ENCODE results near the gene SEMA4C. TPM values are rescaled to one million over a fixed set of nuclear protein-coding genes. Genes with fewer than 3 reads are reported as not detected.

The SEMA4C gene
- total and polyA plus RNA-seq, 2 of the 4 experiments (the other 2 are of a cell fraction), result 15.8 to 24.3 TPM

DNA sequence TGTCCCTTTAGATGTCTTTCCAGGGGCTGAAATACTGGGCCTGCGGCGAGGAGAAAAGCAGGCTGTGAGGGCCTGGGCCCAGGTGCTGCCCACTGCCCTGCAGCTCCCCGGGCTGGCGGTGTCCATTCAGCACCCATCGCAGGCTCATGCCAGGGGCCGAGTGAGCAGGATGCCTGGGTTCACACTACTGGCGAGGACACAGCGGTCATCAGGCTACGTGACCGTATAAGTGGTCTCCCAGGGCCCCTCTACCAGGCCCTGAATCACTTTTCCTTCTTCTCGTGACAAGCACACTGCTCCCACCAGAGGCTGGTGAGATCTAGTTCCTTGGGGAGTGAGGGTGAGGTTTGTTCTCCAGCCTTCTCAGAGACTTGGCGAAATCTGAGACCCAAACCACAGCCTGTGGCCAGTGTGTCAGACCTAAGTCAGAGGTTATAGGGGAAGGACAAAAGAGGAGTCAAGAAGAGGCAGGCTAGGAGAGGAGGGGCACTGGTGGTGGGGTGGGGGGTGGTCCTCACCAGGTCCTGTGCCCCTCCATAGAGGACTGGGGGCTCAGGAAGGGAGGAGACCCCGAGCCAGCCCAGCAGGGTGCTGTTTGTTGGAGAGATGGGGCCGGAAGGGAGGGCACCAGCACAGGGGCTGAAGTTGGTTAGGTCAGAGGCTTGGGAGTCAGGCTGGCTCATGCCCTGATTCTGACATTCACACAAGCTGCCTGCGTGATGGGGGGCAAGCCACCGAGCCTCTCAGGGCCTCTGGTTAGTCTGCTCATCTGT, 6.6 kb upstream of the SEMA4C start:
- peaks cover 9% of the 10 kb centered on the region for H3K4me1 ChIP-seq (ENCODE audit: control insufficient read depth, insufficient read depth, low read length)
- no peak overlapping the region for H2BK120ac ChIP-seq (ENCODE audit: low read depth, low read length)
- no peak overlapping the region for H2BK20ac ChIP-seq (ENCODE audit: low read depth, low read length)
- no peak overlapping the region for H4K5ac ChIP-seq (ENCODE audit: low read depth, low read length)
- H3K27me3 ChIP-seq (ENCODE audit: control insufficient read depth, insufficient read depth, low read length), result peaks cover 5% of the 10 kb centered on the region; the same call in 1 of the 2 replicates
- H3K14ac ChIP-seq (replicated peaks; ENCODE audit: low read depth, low read length), result 0 out of 2 replicates have a peak overlapping the region, but pooled peaks have one; percentile 21
- H3K9me1 ChIP-seq (ENCODE audit: insufficient read depth, low read length), result no peaks in the 10 kb centered on the region; the same call in 1 of the 2 replicates
- no peaks in the 10 kb centered on the region for H3K36me3 ChIP-seq (ENCODE audit: control insufficient read depth, insufficient read depth, low read length)
- H3K79me1 ChIP-seq (ENCODE audit: low read depth in 1 of 2, low read length in 2 of 2), result no peaks in the 10 kb centered on the region
- H3K56ac ChIP-seq (ENCODE audit: extremely low read depth, insufficient read depth, low read length), result no peak overlapping the region
- no peak overlapping the region for H3K4me3 ChIP-seq (ENCODE audit: insufficient read depth, low read depth, low read length)
- H3K4me2 ChIP-seq (ENCODE audit: low read depth, low read length), result no peak overlapping the region
- H2AK5ac ChIP-seq (ENCODE audit: low read depth, low read length), result no peak overlapping the region; the same call in 1 of the 2 replicates
- in situ Hi-C loops (cut with MboI; ENCODE audit: low sequenced_read_pairs), result no loop called here
- no peak overlapping the region for H3K18ac ChIP-seq (ENCODE audit: low read depth, low read length)
- no peak overlapping the region for H2BK15ac ChIP-seq (ENCODE audit: low read depth, low read length)
- no peak overlapping the region for H3K9ac ChIP-seq (ENCODE audit: low read depth, low read length)
- H4K91ac ChIP-seq (ENCODE audit: insufficient read depth, low read depth, low read length), result no peak overlapping the region
- intact Hi-C loops (cut with micrococcal nuclease), result no loop called here
- no peak overlapping the region for H2BK5ac ChIP-seq (ENCODE audit: low read depth, low read length, poor library complexity, severe bottlenecking)
- H3K27ac ChIP-seq (ENCODE audit: insufficient read depth, low read length), result no peak overlapping the region
- ATAC-seq (ENCODE audit: low read depth) (peak; percentile 57), DNase-seq (peak; percentile 62)
- H3K9me3 ChIP-seq (ENCODE audit: control insufficient read depth, insufficient read depth, low read length), result no peaks in the 10 kb centered on the region
- H2AFZ ChIP-seq (replicated peaks; ENCODE audit: low read length, poor library complexity), result peak overlapping the region; percentile 8
- CTCF ChIA-PET, result no interaction called here
- WGBS, 2 experiments (ENCODE audit: extremely low coverage in 2 of 2, insufficient read length in 1 of 2), result 81% methylated on average over 5 of the region's 16 CpGs; no CpG with 5 or more reads in 1 of the 2 experiments
- dilution Hi-C loops (cut with HindIII; ENCODE audit: low sequenced_read_pairs, unreplicated experiment), result no loop called here
- TF ChIP-seq FOS (IDR thresholded peaks at IDR 0.05; ENCODE audit: low read depth, low read length), result no peak
- no peak for TF ChIP-seq POLR2A (IDR thresholded peaks at IDR 0.05; ENCODE audit: low read depth, low read length)
- TF ChIP-seq MAZ (IDR thresholded peaks at IDR 0.05; ENCODE audit: borderline replicate concordance, low read depth, low read length), result no peak
- TF ChIP-seq, protein P1, sequence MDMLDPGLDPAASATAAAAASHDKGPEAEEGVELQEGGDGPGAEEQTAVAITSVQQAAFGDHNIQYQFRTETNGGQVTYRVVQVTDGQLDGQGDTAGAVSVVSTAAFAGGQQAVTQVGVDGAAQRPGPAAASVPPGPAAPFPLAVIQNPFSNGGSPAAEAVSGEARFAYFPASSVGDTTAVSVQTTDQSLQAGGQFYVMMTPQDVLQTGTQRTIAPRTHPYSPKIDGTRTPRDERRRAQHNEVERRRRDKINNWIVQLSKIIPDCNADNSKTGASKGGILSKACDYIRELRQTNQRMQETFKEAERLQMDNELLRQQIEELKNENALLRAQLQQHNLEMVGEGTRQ (IDR thresholded peaks at IDR 0.05; ENCODE audit: low read depth, low read length), result no peak
- no peak for TF ChIP-seq RAD21 (IDR thresholded peaks at IDR 0.05; ENCODE audit: low read length)
- TF ChIP-seq CEBPB (IDR thresholded peaks at IDR 0.05; ENCODE audit: low read depth, low read length), result no peak
- TF ChIP-seq MXI1 (IDR thresholded peaks at IDR 0.05; ENCODE audit: borderline replicate concordance, low read depth, low read length), result no peak
- TF ChIP-seq RCOR1 (IDR thresholded peaks at IDR 0.05; ENCODE audit: insufficient replicate concordance, low read length), result no peak
- TF ChIP-seq BHLHE40 (IDR thresholded peaks at IDR 0.05; ENCODE audit: low read depth, low read length), result no peak
- TF ChIP-seq NFE2L2 (IDR thresholded peaks at IDR 0.05; ENCODE audit: low read depth, low read length), result no peak
- H3K4ac ChIP-seq (ENCODE audit: low read depth, low read length), result no peak overlapping the region
- H4K20me1 ChIP-seq (ENCODE audit: insufficient read depth, low read length), result no peaks in the 10 kb centered on the region
- POLR2A ChIA-PET (ENCODE audit: unreplicated experiment), result no interaction called here
- no peak overlapping the region for H3K23ac ChIP-seq (ENCODE audit: low read depth, low read length)
- H2AK9ac ChIP-seq (replicated peaks; ENCODE audit: low read depth, low read length, poor library complexity), result peak overlapping the region; percentile 21
- no peak overlapping the region for H4K8ac ChIP-seq (ENCODE audit: low read depth in 2 of 2, low read length in 2 of 2)
- BruUV-seq (replicated peaks), result no TSS peak
